Panc1 (cell line): ENCODE results near the gene ADIPOR2.
"Not testable (repeated sequence)": the region's sequence is repeated elsewhere in the genome, so short reads cannot be mapped to it uniquely, and the experiment has no call there.

Experiments
- POLR2AphosphoS5 ChIP-seq: IDR thresholded peaks from 2 replicates; pipeline ENCODE4 v1.6.1; 2012; ENCODE audit warnings: mild to moderate bottlenecking, low read depth, low read length, moderate library complexity
- TCF7L2 ChIP-seq: IDR thresholded peaks from 2 replicates; pipeline ENCODE4 v1.6.1; 2011; ENCODE audit warnings: mild to moderate bottlenecking, low read depth, low read length, inconsistent platforms
- TF ChIP-seq, protein P1 (sequence below), 2 experiments: IDR thresholded peaks; 2 replicates each; pipeline ENCODE4 v1.6.1; 2011 to 2012; ENCODE audit warnings: low read depth in 2 of 2, control low read depth in 1 of 2, low read length in 1 of 2, mild to moderate bottlenecking in 1 of 2, moderate library complexity in 1 of 2; ENCODE audit not compliant: insufficient read depth in 1 of 2
- TF ChIP-seq, protein P2 (sequence below): fragments of 450-650 bp; IDR thresholded peaks from 2 replicates; pipeline ENCODE4 v1.5.1; 2017; ENCODE audit warnings: mild to moderate bottlenecking

DNA sequence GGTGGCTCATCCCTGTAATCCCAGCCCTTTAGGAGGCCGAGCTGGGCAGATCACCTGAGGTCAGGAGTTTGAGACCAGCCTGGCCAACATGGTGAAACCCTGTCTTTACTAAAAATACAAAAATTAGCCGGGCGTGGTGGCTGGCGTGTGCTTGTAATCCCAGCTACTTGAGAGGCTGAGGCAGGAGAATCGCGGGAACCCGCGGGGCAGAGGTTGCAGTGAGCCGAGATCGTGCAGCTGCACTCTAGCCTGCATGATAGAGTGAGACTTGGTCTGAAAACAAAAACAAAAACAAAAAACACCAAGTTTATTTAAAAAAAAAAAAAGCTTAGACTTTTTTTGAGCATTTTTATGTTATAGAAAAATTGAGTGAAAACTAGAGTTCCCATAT is 40.8 kb downstream of the ADIPOR2 start:
- TF ChIP-seq, protein P1, sequence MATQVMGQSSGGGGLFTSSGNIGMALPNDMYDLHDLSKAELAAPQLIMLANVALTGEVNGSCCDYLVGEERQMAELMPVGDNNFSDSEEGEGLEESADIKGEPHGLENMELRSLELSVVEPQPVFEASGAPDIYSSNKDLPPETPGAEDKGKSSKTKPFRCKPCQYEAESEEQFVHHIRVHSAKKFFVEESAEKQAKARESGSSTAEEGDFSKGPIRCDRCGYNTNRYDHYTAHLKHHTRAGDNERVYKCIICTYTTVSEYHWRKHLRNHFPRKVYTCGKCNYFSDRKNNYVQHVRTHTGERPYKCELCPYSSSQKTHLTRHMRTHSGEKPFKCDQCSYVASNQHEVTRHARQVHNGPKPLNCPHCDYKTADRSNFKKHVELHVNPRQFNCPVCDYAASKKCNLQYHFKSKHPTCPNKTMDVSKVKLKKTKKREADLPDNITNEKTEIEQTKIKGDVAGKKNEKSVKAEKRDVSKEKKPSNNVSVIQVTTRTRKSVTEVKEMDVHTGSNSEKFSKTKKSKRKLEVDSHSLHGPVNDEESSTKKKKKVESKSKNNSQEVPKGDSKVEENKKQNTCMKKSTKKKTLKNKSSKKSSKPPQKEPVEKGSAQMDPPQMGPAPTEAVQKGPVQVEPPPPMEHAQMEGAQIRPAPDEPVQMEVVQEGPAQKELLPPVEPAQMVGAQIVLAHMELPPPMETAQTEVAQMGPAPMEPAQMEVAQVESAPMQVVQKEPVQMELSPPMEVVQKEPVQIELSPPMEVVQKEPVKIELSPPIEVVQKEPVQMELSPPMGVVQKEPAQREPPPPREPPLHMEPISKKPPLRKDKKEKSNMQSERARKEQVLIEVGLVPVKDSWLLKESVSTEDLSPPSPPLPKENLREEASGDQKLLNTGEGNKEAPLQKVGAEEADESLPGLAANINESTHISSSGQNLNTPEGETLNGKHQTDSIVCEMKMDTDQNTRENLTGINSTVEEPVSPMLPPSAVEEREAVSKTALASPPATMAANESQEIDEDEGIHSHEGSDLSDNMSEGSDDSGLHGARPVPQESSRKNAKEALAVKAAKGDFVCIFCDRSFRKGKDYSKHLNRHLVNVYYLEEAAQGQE (IDR thresholded peaks at IDR 0.05; ENCODE audit: insufficient read depth in 1 of 2, low read depth in 2 of 2, low read length in 1 of 2) = not testable (repeated sequence)
- TF ChIP-seq, protein P2, sequence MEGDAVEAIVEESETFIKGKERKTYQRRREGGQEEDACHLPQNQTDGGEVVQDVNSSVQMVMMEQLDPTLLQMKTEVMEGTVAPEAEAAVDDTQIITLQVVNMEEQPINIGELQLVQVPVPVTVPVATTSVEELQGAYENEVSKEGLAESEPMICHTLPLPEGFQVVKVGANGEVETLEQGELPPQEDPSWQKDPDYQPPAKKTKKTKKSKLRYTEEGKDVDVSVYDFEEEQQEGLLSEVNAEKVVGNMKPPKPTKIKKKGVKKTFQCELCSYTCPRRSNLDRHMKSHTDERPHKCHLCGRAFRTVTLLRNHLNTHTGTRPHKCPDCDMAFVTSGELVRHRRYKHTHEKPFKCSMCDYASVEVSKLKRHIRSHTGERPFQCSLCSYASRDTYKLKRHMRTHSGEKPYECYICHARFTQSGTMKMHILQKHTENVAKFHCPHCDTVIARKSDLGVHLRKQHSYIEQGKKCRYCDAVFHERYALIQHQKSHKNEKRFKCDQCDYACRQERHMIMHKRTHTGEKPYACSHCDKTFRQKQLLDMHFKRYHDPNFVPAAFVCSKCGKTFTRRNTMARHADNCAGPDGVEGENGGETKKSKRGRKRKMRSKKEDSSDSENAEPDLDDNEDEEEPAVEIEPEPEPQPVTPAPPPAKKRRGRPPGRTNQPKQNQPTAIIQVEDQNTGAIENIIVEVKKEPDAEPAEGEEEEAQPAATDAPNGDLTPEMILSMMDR = not testable (repeated sequence)
- TF ChIP-seq POLR2AphosphoS5, TCF7L2: not testable (repeated sequence)
